ENCODE data around the gene CMSS1.

Gene CMSS1

DNA sequence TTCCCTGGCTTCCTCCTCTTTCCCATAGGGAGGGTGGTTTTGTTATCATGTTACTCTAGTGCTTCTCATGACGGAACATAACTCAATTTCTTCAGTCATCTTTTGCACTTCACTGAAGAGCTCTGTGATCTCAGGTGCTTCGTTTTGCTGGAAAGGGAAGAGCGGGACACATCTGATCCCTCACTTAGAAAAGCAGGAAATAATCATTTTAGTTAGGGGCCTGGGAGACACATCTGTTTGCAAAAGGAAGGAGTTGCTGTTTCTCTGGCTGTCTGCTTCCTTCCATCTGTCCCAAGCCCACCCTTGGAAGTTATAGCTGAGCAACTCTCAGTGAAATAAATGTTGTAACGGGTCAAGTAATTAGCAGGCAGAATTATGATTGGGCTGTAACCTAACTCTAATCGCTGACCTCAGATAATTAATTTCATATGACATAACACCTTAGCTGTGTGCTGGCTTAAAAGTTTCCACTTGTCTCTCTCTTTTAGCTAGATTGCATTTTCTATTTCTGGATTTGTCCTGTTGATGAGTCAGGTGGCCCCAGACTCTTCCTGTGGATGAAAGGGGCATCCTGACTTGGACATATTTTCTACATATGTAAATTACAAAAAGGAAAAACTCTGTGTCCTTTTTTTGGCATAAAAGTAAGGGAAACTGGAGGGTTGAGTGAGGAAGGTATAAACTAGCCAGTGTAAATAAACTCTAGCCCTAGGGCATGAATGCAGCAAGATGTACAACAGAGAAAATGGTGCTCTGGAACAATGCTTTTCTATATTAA, 307.7 kb downstream of the CMSS1 start:
- in situ Hi-C loops (cut with HindIII; ENCODE audit: low pct_ligation_motif_present, low sequenced_read_pairs), result no loop called here
- no peaks in the 10 kb centered on the region for H3K27me3 ChIP-seq (replicated peaks)
- TF ChIP-seq, protein P1, sequence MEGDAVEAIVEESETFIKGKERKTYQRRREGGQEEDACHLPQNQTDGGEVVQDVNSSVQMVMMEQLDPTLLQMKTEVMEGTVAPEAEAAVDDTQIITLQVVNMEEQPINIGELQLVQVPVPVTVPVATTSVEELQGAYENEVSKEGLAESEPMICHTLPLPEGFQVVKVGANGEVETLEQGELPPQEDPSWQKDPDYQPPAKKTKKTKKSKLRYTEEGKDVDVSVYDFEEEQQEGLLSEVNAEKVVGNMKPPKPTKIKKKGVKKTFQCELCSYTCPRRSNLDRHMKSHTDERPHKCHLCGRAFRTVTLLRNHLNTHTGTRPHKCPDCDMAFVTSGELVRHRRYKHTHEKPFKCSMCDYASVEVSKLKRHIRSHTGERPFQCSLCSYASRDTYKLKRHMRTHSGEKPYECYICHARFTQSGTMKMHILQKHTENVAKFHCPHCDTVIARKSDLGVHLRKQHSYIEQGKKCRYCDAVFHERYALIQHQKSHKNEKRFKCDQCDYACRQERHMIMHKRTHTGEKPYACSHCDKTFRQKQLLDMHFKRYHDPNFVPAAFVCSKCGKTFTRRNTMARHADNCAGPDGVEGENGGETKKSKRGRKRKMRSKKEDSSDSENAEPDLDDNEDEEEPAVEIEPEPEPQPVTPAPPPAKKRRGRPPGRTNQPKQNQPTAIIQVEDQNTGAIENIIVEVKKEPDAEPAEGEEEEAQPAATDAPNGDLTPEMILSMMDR (IDR thresholded peaks at IDR 0.05; ENCODE audit: low read depth, low read length, missing control alignments), result no peak
- H3K27ac ChIP-seq, result no peak overlapping the region
- no peak overlapping the region for H3K4me3 ChIP-seq (ENCODE audit: low read depth, low read length)
- no peak for DNase-seq
- no peaks in the 10 kb centered on the region for H3K36me3 ChIP-seq (replicated peaks)

DNA sequence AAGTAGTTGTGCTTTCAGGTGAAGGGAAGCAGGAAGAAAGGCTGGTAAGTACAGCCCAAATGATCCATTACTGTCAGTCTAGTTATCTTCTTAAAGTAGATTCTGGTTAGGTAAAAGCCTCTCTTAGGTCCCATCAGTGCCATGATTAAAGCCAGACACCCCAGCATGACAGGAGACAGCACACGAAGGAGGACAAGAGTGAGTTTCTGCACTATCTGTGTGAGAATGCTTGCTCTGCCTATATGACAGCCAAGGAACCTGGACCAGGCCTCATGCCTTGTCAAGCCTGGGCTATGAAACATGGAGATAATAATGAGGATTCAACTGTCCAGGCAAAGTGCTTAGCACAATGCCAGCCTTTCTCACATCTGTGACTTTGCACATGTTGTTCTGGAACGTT, 310.1 kb downstream of the CMSS1 start:
- H3K4me3 ChIP-seq (ENCODE audit: low read depth, low read length), result no peak overlapping the region
- H3K27me3 ChIP-seq (replicated peaks), result no peaks in the 10 kb centered on the region
- TF ChIP-seq, protein P1 (IDR thresholded peaks at IDR 0.05; ENCODE audit: low read depth, low read length, missing control alignments), result no peak
- DNase-seq, result no peak
- no peak overlapping the region for H3K27ac ChIP-seq
- in situ Hi-C loops (cut with HindIII; ENCODE audit: low pct_ligation_motif_present, low sequenced_read_pairs), result no loop called here
- no peaks in the 10 kb centered on the region for H3K36me3 ChIP-seq (replicated peaks)

DNA sequence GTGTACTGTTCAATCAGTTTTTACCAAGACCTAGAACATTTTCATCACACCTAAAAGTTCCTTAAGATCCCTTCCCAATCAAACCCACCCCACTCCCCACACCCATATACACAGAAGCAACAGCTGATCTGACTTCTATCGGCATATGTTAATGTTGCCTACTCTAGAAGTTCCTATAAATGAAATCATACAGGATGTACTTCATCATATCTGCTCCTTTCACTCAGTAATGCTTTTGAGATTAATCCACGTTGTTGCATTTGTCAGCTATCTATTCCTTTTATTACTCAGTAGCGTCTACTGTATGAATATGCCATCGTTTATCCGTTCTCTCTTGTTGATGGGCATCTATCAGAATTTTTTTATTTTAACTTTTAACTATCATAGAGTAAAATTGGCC, 310.9 kb downstream of the CMSS1 start:
- in situ Hi-C loops (cut with HindIII; ENCODE audit: low pct_ligation_motif_present, low sequenced_read_pairs), result no loop called here
- no peak for DNase-seq

DNA sequence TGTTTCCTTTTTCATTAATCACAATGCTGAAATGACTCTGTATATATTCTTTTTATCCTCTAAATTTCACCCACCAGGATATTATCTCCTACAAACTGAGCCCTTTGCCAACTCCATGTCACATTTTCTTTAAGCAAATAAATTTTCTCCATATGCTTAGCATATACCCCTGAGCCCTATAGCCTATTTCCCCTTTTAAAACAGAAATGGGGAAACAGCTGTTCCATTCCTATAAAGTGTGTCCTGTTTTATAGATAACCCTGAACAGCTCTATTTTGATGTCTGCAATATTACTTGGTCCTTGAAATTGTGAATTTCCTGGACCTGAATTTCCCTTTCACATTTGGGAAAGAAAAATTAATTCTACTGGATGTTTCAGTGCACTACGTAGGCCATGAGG, 312.3 kb downstream of the CMSS1 start:
- Histone ChIP-seq H3K36me3 (replicated peaks) (no peaks in the 10 kb centered on the region), H3K4me3 (ENCODE audit: low read depth, low read length) (no peak overlapping the region), H3K27ac (no peak overlapping the region), H3K27me3 (replicated peaks) (no peaks in the 10 kb centered on the region)
- TF ChIP-seq, protein P1 (IDR thresholded peaks at IDR 0.05; ENCODE audit: low read depth, low read length, missing control alignments), result no peak
- in situ Hi-C loops (cut with HindIII; ENCODE audit: low pct_ligation_motif_present, low sequenced_read_pairs), result no loop called here
- DNase-seq, result no peak

More for the DNA sequence above, 310.9 kb downstream of the CMSS1 start:
- H3K27ac ChIP-seq, result no peak overlapping the region
- H3K27me3 ChIP-seq (replicated peaks), result no peaks in the 10 kb centered on the region
- no peak overlapping the region for H3K4me3 ChIP-seq (ENCODE audit: low read depth, low read length)
- TF ChIP-seq, protein P1 (IDR thresholded peaks at IDR 0.05; ENCODE audit: low read depth, low read length, missing control alignments), result no peak
- H3K36me3 ChIP-seq (replicated peaks), result no peaks in the 10 kb centered on the region

DNA sequence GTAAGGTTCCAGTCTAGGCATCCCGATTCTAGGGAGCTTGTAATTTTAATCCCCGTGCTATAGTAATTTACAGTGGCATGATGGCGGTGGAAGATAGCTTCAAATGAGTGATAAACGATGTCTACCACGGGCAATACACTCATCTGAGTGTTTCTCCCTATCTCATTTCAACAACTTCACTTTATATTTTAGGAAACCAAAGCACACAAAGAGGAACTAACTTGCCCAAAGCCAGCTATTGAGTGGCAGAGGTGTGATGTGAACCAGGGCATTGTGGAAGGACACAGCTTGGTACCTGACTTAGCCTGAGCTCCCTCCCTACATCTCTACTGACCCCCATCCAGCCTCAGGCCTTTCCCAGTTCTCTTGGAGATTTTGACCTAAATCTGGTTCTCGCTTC, 313.6 kb downstream of the CMSS1 start:
- H3K27ac ChIP-seq, result no peak overlapping the region
- no peaks in the 10 kb centered on the region for H3K27me3 ChIP-seq (replicated peaks)
- TF ChIP-seq, protein P1 (IDR thresholded peaks at IDR 0.05; ENCODE audit: low read depth, low read length, missing control alignments), result no peak
- in situ Hi-C loops (cut with HindIII; ENCODE audit: low pct_ligation_motif_present, low sequenced_read_pairs), result no loop called here
- no peak for DNase-seq
- H3K36me3 ChIP-seq (replicated peaks), result no peaks in the 10 kb centered on the region
- no peak overlapping the region for H3K4me3 ChIP-seq (ENCODE audit: low read depth, low read length)

DNA sequence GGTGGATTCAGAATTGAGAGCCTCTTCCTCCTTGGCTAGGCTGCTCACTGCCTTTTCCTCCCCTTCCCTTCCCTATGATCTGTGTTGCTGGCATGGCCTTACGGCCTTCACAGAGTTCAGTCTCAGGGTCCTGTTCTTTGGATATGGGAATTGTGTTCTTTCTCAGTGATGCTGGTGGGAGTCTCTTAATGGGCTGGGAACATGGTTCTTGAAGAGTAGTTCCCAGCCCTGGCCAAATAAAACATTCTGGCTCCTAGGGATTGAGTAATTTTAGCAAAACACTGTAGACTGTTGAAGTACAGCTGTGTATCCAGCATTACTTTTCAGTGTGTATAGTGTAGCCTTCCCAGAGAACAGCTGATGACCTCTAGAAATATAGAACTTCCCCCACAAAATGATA, 319.3 kb downstream of the CMSS1 start:
- DNase-seq, result no peak
- in situ Hi-C loops (cut with HindIII; ENCODE audit: low pct_ligation_motif_present, low sequenced_read_pairs), result no loop called here
- TF ChIP-seq, protein P1 (IDR thresholded peaks at IDR 0.05; ENCODE audit: low read depth, low read length, missing control alignments), result no peak
- no peak overlapping the region for H3K27ac ChIP-seq
- H3K36me3 ChIP-seq (replicated peaks), result no peaks in the 10 kb centered on the region
- no peaks in the 10 kb centered on the region for H3K27me3 ChIP-seq (replicated peaks)
- no peak overlapping the region for H3K4me3 ChIP-seq (ENCODE audit: low read depth, low read length)

All from brain microvascular endothelial cell (primary cell).